HG03342 (cell line): Measurements from ENCODE around the gene SLC17A1.
"Not testable (repeated sequence)": the region's sequence is repeated elsewhere in the genome, so short reads cannot be mapped to it uniquely, and the experiment has no call there.

Experiments
- ATAC-seq: cut with Tn5 transposase; IDR thresholded peaks from one replicate; pipeline ENCODE4 v1.9.1; 2021; ENCODE audit warnings: mild to moderate bottlenecking, moderate library complexity; ENCODE audit not compliant: unreplicated experiment

Gene SLC17A1

DNA sequence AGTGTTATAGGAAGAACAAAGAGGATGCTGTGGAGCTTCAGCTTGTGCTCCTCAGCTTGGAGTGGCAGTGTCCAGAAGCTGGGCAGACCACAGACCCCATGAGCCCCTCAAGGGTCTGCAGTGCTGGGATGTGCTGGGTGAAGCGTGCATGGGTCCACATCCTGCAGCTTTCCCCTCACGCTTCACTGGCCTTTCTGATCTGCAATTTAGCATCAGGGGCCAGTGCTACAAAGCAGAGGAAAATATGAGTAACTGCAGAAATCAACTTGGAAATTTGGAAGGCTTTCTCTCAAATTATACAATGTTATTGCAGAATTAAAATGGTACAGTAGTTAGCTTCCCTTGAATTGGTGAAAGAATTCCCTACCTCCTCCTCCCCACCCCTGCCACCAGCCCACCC is 67.2 kb downstream of the SLC17A1 start:
- no peak for ATAC-seq

DNA sequence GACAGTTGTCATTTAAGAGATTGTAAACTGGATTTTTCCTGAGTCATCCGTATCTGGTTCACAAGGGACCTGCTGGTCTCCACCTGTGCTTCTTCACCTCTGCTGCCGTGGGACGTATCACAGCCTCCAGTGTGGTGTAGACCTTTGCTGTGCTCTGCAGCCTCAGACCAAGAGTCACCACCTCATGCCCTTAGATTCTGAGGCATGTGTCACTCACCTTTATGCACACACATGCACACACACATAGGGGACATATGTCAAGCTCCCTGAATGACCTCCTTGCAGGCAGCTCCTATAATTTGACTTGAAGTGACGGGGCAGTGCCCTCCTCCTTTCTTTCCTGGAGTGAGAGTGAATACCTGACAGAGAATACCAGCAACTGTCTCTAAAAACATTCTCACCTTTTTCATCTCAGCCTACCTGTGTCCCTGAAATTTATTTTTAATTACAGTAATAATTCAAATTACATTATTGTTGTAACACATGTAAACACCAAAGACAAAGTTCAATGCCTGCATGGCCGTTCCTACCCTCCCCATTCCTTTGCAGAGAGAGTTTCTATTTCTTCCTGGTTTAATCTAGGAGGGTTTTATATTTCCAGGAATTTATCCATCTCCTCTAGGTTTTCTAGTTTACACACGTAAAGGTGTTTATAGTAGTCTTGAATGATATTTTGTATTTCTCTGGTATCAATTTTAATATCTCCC is 73.8 kb downstream of the SLC17A1 start:
- no peak for ATAC-seq

DNA sequence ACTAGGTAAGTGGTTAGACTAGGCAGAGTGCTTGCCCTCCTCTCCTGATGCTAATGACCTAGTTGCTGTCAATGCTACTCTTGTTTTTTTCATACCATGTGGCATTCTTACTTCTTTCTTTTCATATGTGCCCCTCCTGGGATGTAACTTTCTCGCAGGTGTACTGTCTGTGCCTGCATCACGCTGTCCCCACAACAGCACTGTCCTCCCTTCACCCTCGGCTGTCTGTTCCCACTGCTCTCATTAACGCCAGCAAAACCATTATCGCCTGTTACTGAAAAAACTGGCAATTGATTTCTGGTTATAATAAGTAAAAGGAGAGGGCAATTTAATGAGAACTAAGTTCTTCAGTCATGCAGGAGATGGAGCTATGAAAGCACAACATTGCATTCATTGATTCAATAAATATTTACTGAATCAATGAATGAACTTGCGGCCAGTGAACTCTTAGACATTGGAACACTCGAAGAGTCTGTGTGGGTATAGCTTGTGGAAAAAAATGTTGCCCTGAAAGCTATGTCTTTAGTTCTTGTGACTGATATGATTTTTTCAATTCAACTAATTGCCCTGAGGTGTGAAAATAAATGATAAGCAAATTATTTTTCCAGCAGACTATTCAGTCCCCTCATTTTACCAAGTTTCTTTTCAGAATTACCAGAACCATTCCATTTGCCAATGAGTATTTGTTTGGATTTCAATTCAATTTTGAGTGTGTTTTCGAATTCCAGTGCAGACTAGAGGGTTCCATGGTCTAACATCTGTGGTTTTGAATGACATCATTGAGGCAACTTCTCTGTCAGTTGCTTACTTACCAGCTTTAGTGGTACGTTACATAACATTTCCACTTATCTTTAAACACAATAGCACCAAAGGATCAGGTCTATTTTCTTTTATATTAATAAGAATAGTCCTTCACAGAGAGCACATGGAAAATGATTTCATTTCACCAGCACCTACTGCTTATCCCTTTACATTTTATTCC is 75.2 kb downstream of the SLC17A1 start:
- ATAC-seq, result no peak

DNA sequence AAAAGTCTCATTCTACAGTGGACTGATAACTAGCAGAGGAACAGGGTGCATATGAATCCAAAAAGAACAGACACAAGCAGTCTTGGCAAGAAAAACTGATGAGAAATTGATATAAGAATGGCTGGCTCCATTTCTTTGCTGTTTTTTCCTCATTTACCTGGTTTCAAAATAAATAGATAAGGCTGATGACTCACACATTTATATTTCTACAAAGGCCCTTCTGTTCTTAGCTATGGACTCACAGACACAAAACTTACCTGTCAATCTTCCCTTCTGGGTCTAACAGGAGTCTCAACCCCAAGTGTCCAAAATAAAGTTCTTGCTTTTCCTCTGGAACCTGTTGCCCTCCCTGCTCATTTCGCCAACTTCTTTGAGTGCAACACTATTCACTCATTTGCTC is 76.4 kb downstream of the SLC17A1 start:
- ATAC-seq, result no peak

DNA sequence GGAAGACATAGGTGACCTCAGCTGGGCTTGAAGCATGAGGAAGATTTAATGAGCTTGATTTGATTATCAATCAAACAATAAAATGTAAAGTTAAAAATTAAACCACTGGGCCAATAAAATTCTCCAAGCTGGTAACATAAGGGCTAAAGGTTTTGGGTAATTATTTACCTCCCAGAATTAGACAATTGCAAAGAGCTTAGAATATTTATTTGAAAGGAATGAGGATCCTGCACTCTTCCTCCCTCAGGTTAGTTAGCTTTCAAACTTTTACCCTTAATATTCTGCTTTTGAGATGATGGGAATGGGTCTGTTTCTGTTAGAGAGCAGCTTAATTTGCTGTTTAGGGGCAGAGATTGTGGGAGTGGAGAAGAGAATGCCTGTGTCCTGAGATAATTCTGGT is 77.3 kb downstream of the SLC17A1 start, which contains the start of gene SLC17A4:
Gene SLC17A4, plus strand, starts transcription at position 208 of the 400 bp plus-strand sequence. CDS start 7,221 bp downstream, outside the sequence.
- ATAC-seq, result no peak

DNA sequence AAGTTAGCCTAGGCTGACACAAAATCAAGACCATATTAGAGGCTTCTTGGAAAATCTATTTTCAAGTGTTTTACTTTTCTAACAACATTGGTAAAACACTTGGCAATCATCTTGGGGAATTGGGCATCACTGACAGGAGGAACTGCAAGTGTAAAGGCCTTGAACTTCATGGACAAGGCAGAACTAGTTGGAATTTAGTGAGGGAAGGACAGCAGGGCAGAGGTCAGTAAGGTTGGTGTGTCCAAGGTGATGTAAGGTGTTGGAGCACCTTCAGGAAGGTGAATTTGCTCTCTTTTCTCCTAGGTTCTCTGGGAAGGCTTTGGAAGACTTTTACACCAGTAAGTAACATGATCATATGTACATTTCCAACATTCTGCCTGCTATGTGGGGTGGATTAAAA is 78.8 kb downstream of the SLC17A1 start:
- no peak for ATAC-seq

DNA sequence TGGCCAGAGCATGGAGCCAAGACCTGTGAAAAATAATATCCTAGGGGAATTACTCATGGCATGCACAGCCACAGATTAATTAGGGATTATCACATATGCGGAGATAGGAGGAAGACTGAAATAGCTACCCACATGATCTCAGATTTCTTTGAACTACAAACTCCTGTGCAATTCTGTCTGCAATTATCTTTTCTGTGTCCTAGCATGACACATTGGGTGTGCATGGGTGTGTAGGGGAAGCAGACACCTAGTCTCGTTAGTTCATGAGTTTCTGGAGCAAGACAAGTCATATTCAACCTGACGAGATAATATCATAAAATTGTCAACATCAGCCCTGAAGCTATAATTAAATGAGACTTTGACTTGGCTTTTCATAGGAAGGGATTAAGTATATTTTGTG is 80.9 kb downstream of the SLC17A1 start:
- ATAC-seq, result no peak

DNA sequence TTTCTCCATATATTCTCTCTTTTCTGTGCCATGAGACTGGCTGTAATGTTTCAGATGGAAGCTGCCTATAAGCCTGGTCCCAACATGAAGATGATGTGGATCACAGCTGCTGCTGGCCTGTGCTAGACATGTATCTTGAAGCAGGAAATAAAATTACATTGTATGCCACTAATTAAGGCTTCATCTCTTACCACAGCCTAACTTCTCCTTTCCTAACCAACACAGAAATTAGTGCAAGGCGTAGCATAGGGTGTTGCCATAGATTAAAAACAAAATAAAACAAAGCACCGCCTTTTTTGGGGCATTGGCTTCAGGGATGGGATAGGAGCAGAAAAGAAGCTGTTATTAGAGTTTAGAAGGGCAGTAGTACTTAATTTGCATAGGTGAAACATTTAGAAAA is 82.0 kb downstream of the SLC17A1 start:
- ATAC-seq, result no peak

DNA sequence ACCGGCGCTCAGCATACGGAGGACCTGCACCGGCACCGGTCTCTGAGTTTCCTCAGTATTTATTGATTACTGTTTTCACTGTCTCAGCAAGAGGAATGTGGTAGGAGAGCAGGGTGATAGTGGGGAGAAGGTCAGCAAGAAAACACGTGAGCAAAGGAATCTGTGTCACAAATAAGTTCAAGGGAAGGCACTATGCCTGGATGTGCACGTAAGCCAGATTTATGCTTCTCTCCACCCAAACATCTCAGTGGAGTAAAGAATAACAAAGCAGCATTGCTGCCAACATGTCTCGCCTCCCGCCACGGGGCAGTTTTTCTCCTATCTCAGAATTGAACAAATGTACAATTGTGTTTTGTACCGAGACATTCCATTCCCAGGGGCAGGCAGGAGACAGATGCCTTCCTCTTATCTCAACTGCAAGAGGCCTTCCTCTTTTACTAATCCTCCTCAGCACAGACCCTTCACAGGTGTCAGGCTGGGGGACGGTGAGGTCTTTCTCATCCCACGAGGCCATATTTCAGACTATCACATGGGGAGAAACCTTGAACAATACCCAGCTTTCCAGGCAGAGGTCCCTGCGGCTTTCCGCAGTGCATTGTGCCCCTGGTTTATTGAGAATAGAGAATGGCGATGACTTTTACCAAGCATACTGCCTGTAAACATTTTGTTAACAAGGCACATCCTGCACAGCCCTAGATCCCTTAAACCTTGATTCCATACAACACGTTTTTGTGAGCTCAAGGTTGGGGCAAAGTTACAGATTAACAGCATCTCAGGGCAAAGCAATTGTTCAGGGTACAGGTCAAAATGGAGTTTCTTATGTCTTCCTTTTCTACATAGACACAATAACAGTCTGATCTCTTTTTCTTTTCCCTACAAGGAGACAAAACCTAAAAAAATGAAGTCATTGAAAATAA is 83.0 kb downstream of the SLC17A1 start:
- ATAC-seq, result not testable (repeated sequence)

DNA sequence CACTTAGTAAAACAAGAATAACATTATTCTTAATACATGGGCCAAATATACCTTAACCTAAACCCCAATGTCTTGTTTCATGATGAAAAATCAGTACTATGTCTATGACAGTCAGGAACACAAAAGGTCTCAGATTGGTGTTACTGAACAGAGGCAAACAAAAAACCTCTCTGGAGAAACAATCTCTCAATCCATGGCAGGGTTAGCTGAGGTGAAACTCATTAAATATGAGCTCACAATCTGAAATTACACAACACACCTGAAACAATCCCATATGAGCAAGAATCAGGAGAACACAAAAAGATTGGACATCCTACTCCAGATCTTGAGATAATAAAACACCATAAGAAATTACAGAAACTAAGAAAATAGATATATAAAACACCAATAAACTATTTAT is 83.8 kb downstream of the SLC17A1 start:
- ATAC-seq, result no peak

DNA sequence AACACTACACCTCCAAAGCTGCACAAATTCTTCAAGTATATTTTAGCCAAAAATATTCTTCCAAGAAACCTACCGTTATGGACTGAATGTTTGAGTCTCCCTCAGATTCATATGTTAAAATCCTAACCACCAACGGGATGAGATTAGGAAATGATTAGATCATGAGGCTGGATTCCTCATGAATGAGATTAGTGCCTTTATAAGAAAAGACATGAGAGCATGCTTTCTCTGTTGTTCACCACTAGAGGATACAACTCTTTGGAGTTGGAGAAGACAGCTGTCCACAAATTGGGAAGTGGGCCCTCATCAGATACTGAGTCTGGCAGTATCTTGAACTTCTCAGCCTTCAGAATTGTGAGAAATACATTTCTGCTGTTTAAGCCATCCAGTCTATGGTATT is 84.4 kb downstream of the SLC17A1 start:
- ATAC-seq, result no peak

DNA sequence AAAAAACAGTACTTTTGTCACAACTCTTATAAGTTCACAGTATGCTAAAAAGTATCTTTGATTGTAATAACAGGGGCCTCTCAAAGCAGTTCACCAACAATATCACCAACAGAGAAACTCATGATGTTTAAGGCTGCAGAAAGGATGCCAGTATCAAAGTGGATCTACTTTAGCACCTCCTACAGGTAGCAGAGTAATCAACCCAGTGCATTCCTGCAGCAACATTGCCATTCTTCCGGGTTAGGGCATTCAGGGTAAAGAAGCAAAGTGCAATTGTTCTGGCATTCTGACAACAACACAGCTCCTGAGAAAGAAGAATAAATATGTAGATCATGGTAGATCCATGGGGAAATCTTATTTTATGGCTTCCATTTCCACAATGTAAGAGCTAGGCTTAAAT is 84.9 kb downstream of the SLC17A1 start:
- no peak for ATAC-seq

DNA sequence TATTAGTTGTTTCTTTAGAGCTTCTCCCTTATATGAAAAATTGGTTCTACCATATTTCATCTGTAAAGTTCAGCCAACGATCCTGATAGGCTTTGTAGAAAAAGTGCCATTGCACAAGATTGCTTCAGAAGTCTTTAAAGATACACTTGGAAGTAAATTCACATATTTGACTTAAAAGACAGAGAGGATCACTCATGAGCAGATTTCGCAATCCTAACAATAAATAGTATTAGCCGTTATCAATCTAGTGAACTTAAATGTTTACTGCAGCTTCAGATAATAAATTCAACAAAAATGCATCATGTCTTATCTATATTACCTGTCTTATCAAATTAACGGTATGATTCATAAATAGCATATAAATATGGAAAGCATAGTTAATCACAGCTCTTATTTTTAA is 86.0 kb downstream of the SLC17A1 start:
- ATAC-seq, result no peak

DNA sequence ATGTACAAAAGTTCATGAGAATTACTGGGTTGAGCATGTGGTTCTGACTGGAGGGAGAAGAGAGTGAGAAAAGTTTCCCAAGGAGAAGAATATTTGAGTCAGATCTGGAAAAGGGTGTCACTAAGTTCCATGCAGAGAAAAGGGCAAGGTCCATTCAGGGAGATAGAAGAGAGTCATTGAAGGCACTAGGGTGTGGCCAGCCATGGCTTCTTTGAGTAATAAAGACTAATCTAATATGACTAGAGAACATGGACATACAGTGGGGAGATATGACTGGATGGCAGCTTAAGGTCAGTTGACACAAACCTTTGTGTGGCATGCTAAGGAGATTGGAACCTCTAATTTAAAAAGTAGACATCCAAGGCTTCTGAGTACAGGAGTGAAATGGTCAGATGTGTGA is 88.0 kb downstream of the SLC17A1 start:
- no peak for ATAC-seq

DNA sequence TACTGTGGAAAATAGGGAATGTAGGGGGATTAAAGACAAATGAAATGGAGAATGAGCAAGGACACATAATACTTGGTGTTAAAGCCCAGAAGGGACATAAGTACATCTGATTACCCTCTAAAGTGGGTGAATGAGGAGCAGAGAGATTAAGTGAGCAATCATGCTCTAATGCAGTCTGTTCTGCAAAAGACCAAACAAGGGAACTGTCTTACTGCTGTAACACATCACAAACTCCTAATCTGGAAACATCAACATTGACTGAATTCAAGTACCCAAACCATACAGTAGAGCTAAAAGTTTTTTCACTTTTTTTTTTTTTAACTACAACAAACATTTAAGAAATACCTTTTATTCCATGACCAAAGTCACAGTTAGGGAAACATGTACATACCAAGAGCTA is 96.6 kb downstream of the SLC17A1 start:
- ATAC-seq, result no peak
